ENCODE data around the gene PLAAT4. TPM values are rescaled to one million over a fixed set of nuclear protein-coding genes. Genes with fewer than 3 reads are reported as not detected.

Gene PLAAT4
- total RNA-seq, 1 experiment from 2014 or later, result 3.5 TPM

GRCh38 chr11:63543711-63544110 lies 7.1 kb downstream of the PLAAT4 start:
- H3K23ac ChIP-seq (ENCODE audit: insufficient read length, low read depth, low read length), result no peak overlapping the region
- no peak overlapping the region for H3K4me2 ChIP-seq (ENCODE audit: insufficient read depth, insufficient read length, low read length)
- H3K79me1 ChIP-seq (ENCODE audit: insufficient read depth, low read depth, low read length, poor library complexity, severe bottlenecking), result no peaks in the 10 kb centered on the region
- Mint-ChIP-seq H3K36me3 (ENCODE audit: insufficient read depth in 1 of 3, low read depth in 3 of 3) (no peaks in the 10 kb centered on the region), H3K4me3 (no peak overlapping the region), H3K9me3 (0 out of 5 replicates have a peak, but pooled peaks cover 0 to 5% of the 10 kb centered on the region in 2 experiments), H3K27me3 (ENCODE audit: low read depth) (no peaks in the 10 kb centered on the region; the same call in none of the 2 replicates), H3K4me1 (peaks cover 11 to 12% of the 10 kb centered on the region in 2 experiments), H3K27ac (no peak overlapping the region; a peak in 1 of 7 replicates)
- H4K5ac ChIP-seq (ENCODE audit: insufficient read length, low read depth, low read length), result no peak overlapping the region
- no peak overlapping the region for H4K8ac ChIP-seq (replicated peaks; ENCODE audit: insufficient read length, low read depth, low read length)
- H3K9me3 ChIP-seq (ENCODE audit: control insufficient read depth, low read depth, low read length), result no peaks in the 10 kb centered on the region
- no peak overlapping the region for H2AK5ac ChIP-seq (ENCODE audit: insufficient read length, low read length)
- H4K20me1 ChIP-seq (ENCODE audit: control insufficient read depth, insufficient read depth, insufficient read length), result no peaks in the 10 kb centered on the region
- H2BK15ac ChIP-seq (ENCODE audit: low read depth, low read length), result no peak overlapping the region
- H3K56ac ChIP-seq (ENCODE audit: insufficient read length, low read depth, low read length), result no peak overlapping the region
- no peak overlapping the region for H2BK5ac ChIP-seq (ENCODE audit: insufficient read length, low read length)
- no peak overlapping the region for H3K14ac ChIP-seq (ENCODE audit: insufficient read depth, low read length)
- no peaks in the 10 kb centered on the region for H3K4me1 ChIP-seq (ENCODE audit: insufficient read depth, low read length)
- WGBS (ENCODE audit: extremely low coverage, insufficient read length, low lambda C conversion rate), result no CpG with 5 or more reads among the region's 2 CpGs
- TF ChIP-seq CTCF (conservative IDR thresholded peaks at IDR 0.05), result no peak
- H3T11ph ChIP-seq (ENCODE audit: low read length), result no peak overlapping the region
- H3K79me2 ChIP-seq (ENCODE audit: insufficient read depth, low read length), result no peaks in the 10 kb centered on the region
- H2BK120ac ChIP-seq (ENCODE audit: low read depth, low read length, poor library complexity, severe bottlenecking), result no peak overlapping the region
- no peak overlapping the region for H3K9ac ChIP-seq (ENCODE audit: extremely low read depth, insufficient read length, low read length)
- no peak overlapping the region for H4K91ac ChIP-seq (ENCODE audit: insufficient read length, low read depth, low read length)
- H2BK20ac ChIP-seq (ENCODE audit: low read depth, low read length, poor library complexity, severe bottlenecking), result no peak overlapping the region
- no peak overlapping the region for H3K27ac ChIP-seq (ENCODE audit: insufficient read length, low read depth, low read length)
- no peak overlapping the region for H2AFZ ChIP-seq (ENCODE audit: low read length)
- no peak for DNase-seq
- H3K23me2 ChIP-seq (ENCODE audit: insufficient read length, low read depth, low read length, poor library complexity, severe bottlenecking), result no peaks in the 10 kb centered on the region
- H3K18ac ChIP-seq (ENCODE audit: insufficient read length, low read depth, low read length), result no peak overlapping the region
- no peak overlapping the region for H2BK12ac ChIP-seq (ENCODE audit: insufficient read length, low read depth, low read length)
- no peak overlapping the region for H3K4ac ChIP-seq (ENCODE audit: low read depth, low read length)
- no peaks in the 10 kb centered on the region for H3K27me3 ChIP-seq (ENCODE audit: insufficient read depth, low read length)

All from H9 (cell line).